NCI-H146 (cell line): ENCODE data around the gene SPDYE9.
"Not testable (repeated sequence)": the region's sequence is repeated elsewhere in the genome, so short reads cannot be mapped to it uniquely, and the experiment has no call there.

ENCODE experiments used
- DNase-seq: peaks from one replicate; lab custom pipeline; 2025; lab: John Stamatoyannopoulos, UW

The SPDYE9 gene, protein sequence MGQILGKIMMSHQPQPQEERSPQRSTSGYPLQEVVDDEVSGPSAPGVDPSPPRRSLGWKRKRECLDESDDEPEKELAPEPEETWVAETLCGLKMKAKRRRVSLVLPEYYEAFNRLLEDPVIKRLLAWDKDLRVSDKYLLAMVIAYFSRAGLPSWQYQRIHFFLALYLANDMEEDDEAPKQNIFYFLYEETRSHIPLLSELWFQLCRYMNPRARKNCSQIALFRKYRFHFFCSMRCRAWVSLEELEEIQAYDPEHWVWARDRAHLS

DNA sequence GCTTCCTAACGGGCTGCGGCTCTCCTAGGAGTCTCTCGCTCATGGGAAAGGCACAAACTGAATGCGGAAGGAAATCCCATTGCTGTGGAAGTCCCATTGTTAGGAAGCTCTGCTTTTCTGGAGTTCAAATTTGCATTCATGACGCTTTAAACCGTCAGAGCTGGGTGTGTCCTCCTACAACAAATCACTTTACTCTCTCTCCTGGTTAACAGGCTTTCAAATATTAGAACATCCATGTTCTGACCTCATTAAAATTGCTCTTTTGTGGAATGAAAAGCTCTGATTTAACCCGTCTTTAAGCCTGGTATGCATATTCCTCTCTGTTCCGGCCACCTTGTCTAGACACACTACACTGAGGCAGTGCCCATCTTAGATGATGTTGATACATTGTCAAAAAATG, at the start of gene SPDYE9:
Gene SPDYE9 (minus strand): TSS at position 101 of the 400 bp plus-strand sequence. CDS start 1,800 bp downstream, outside the sequence.
- not testable (repeated sequence) for DNase-seq

DNA sequence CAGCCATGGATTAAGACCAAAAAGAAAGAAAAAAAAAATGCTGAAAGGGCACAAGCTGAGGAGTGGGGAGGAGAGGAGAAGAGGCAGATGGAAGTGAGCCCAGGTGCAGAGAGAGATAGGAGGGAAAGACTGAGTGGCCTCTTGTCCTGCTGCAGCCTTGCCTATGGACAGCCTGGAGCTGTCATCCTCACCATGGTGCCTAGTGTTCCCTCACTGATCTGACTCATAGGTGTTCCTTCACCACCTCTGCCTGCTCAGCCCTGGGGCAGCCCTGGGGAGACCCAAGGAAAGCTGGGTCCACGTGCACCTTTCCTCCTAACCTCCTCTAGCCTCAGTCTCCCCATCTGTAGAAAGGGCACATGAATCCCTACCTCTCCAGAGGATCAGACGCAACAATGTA, 49.0 kb upstream of the SPDYE9 start:
- DNase-seq = not testable (repeated sequence)

DNA sequence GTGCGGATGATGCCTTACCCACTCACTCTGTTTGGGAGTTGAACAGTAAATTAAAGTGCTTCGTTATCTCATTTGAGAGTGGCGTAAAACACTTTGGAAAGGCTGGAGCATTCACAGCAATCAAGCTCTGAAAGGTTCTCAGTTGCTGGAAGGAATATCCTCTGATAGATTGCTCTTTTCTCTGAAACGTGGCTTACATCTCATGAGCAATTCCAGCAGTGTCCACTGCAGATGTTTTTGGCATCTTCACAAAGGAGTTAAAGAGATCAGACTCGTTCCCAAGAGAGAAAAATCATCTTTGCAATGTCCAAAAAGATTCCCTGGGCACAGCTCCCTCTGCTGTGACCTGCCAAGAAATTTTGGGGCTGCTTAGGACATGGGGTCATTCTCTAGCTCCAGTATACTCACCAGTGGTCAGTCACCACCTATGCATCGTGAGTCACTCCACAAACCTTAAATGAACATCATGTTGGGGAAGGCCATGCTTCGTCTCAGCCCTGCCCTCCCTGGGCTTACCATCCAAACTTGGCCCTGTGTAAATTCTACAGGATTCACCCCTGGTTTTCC, 46.9 kb upstream of the SPDYE9 start:
- not testable (repeated sequence) for DNase-seq

DNA sequence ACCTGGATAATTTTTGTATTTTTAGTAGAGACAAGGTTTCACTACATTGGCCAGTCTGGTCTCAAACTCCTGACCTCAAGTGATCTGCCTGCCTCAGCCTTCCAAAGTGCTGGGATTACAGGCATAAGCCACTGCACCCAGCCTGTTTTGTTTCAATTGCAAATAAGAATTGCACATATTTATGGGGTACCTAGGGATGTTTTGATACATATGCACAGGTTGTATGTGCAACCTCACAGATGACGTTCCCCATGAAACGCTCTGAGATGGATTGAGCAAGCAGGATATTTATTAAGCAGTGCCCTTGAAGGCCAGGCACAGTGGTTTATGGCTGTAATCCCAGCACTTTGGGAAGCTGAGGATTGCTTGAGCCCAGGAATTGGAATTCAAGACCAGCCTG, 44.8 kb upstream of the SPDYE9 start:
- not testable (repeated sequence) for DNase-seq

DNA sequence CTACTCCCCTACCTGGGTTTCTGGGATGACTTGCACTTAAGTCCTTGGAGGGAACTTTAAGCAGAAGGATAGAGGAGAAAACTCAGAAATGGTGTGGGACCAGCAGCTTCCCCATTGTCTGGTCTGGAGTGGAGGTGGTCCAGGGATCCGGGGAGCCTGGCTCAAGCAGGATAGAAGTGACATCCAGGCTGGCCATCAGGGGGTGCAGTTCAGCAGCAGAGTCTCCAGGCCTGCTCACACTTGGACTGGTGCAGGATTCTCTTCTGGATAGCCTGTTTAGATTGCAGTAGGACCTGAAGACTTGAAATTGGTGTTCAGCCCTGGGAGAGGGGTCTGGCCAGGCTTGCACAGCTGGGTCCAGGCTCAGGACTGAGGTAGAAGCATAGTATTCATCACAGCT, 38.3 kb upstream of the SPDYE9 start:
- DNase-seq = not testable (repeated sequence)

DNA sequence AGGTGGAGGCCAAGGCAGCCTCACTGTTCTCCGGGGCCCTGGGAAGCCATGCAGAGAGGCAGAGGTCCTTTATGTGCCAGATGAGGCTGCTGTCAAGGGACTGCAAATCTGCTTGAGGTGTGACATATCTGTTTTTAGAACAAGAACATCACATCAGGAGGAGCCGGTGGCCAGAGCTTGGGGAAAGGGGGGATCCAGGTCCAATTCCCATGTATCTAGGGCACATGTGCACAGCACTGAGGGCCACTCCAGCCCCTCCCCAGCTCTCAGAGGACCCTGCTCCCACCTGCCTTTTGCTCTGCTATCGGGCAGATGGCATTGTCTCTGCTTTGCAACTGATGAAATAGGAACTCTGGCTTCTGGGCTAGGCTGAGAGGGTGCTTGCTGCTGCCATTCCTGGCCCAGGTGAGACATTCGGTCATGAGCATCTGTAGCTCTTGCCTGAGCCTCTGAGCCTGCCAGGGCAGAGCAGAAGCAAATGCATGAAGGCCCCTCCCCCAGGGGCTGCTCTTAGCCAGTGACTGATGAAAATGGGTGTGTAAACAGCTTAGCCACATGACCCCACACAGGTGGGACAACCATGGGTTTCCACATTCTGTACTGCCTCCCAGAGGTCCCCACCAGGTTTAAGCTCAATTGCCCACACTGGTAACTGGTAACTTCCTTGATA, 37.1 kb upstream of the SPDYE9 start:
- DNase-seq = not testable (repeated sequence)

DNA sequence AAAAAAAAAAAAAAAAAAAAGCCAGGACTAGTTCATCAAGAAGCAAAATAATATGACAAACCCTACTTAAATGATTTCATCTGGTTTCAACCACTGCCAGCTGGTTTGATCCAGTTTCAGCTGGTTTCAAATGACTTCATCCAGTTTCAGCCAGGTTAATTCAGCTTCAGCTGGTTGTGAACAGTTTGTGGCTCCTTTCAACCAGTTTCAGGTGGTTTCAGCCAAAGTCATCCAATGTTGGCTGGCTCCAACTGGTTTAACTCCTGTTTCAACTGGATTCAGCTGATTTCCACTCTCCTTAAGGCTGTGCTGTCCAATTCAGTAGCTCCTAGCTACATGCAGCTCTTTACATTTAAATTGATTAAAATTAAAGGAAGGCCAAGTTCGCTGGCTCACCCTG, 32.3 kb upstream of the SPDYE9 start:
- not testable (repeated sequence) for DNase-seq

DNA sequence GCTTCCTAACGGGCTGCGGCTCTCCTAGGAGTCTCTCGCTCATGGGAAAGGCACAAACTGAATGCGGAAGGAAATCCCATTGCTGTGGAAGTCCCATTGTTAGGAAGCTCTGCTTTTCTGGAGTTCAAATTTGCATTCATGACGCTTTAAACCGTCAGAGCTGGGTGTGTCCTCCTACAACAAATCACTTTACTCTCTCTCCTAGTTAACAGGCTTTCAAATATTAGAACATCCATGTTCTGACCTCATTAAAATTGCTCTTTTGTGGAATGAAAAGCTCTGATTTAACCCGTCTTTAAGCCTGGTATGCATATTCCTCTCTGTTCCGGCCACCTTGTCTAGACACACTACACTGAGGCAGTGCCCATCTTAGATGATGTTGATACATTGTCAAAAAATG, 28.0 kb downstream of the SPDYE9 start, which contains the start of gene SPDYE11:
Gene SPDYE11 (minus strand): TSS at position 101 of the 400 bp plus-strand sequence. CDS start 1,800 bp downstream, outside the sequence.
- DNase-seq = not testable (repeated sequence)

DNA sequence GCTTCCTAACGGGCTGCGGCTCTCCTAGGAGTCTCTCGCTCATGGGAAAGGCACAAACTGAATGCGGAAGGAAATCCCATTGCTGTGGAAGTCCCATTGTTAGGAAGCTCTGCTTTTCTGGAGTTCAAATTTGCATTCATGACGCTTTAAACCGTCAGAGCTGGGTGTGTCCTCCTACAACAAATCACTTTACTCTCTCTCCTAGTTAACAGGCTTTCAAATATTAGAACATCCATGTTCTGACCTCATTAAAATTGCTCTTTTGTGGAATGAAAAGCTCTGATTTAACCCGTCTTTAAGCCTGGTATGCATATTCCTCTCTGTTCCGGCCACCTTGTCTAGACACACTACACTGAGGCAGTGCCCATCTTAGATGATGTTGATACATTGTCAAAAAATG, 56.2 kb downstream of the SPDYE9 start, which contains the start of gene SPDYE8:
Gene SPDYE8 (minus strand): TSS at position 101 of the 400 bp plus-strand sequence. CDS start 1,800 bp downstream, outside the sequence.
- DNase-seq = not testable (repeated sequence)
